GM12865 (cell line): ENCODE measurements around the gene VPS4A.

Source experiments
- DNase-seq: peaks from one replicate; pipeline ENCODE4 v3.0.0; 2010; ENCODE audit warnings: low read depth
- H3K4me3 ChIP-seq: 2 replicates; pipeline ENCODE4 v1.5.1; 2011; ENCODE audit warnings: mild to moderate bottlenecking, low read depth, low read length, control low read depth
- CTCF ChIP-seq: IDR thresholded peaks from 2 replicates; pipeline ENCODE4 v1.5.1; 2011; ENCODE audit warnings: low read length, control low read depth, low read depth, inconsistent platforms; ENCODE audit not compliant: insufficient read depth; ENCODE audit errors: missing control alignments

VPS4A gene

GRCh38 chr16:69307091-69307490 is 4.1 kb upstream of the VPS4A start:
- no peak for DNase-seq
- no peak overlapping the region for H3K4me3 ChIP-seq
- no peak for TF ChIP-seq CTCF

- no peak for TF ChIP-seq CTCF
- no peak overlapping the region for H3K4me3 ChIP-seq
- DNase-seq: no peak
Measured at GRCh38 chr16:69307856-69308255, 3.3 kb upstream of the VPS4A start.

- DNase-seq: no peak
- TF ChIP-seq CTCF: no peak
- H3K4me3 ChIP-seq: no peak overlapping the region
Measured at GRCh38 chr16:69309316-69309715, 1.8 kb upstream of the VPS4A start.

GRCh38 chr16:69311533-69312387 is 610 bp downstream of the VPS4A start:
- H3K4me3 ChIP-seq: peak overlapping the region; percentile 84
- TF ChIP-seq CTCF: no peak
- DNase-seq: peak; percentile 68

- DNase-seq: no peak
- H3K4me3 ChIP-seq: no peak overlapping the region
- TF ChIP-seq CTCF: no peak
Measured at GRCh38 chr16:69313469-69313868, 2.3 kb downstream of the VPS4A start.

- DNase-seq: no peak
- H3K4me3 ChIP-seq: no peak overlapping the region
- no peak for TF ChIP-seq CTCF
Measured at GRCh38 chr16:69314534-69314933, 3.4 kb downstream of the VPS4A start.
